Measurements from ENCODE around the gene MAPKAP1. TPM values are rescaled to one million over a fixed set of nuclear protein-coding genes. Genes with fewer than 3 reads are reported as not detected.
A peak's percentile ranks its signal among the peaks of the same experiment; 100 is the strongest.

Gene MAPKAP1
- total RNA-seq, 1 donor from 2014 or later = 74.6 TPM

- TF ChIP-seq, protein P1, sequence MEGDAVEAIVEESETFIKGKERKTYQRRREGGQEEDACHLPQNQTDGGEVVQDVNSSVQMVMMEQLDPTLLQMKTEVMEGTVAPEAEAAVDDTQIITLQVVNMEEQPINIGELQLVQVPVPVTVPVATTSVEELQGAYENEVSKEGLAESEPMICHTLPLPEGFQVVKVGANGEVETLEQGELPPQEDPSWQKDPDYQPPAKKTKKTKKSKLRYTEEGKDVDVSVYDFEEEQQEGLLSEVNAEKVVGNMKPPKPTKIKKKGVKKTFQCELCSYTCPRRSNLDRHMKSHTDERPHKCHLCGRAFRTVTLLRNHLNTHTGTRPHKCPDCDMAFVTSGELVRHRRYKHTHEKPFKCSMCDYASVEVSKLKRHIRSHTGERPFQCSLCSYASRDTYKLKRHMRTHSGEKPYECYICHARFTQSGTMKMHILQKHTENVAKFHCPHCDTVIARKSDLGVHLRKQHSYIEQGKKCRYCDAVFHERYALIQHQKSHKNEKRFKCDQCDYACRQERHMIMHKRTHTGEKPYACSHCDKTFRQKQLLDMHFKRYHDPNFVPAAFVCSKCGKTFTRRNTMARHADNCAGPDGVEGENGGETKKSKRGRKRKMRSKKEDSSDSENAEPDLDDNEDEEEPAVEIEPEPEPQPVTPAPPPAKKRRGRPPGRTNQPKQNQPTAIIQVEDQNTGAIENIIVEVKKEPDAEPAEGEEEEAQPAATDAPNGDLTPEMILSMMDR (IDR thresholded peaks at IDR 0.05; ENCODE audit: unreplicated experiment) = no peak
- no peak for DNase-seq (ENCODE audit: low spot score, unreplicated experiment)
- no peaks in the 10 kb centered on the region for H3K9me3 Mint-ChIP-seq (ENCODE audit: low read depth)
- H3K27me3 Mint-ChIP-seq = no peaks in the 10 kb centered on the region
- no peak overlapping the region for H3K27ac Mint-ChIP-seq
- H3K36me3 Mint-ChIP-seq (ENCODE audit: insufficient read depth) = peaks cover 6% of the 10 kb centered on the region
- H3K4me1 Mint-ChIP-seq (ENCODE audit: low read depth) = peaks cover 8% of the 10 kb centered on the region
- H3K4me3 Mint-ChIP-seq (ENCODE audit: low read depth) = no peak overlapping the region
These were observed 262.8 kb downstream of the MAPKAP1 start for GRCh38 chr9:125444166-125444565.

GRCh38 chr9:125443367-125443766 is 263.6 kb downstream of the MAPKAP1 start:
- Mint-ChIP-seq H3K4me3 (ENCODE audit: low read depth) (no peak overlapping the region), H3K9me3 (ENCODE audit: low read depth) (no peaks in the 10 kb centered on the region), H3K27ac (no peak overlapping the region), H3K27me3 (no peaks in the 10 kb centered on the region), H3K36me3 (ENCODE audit: insufficient read depth) (peaks cover 6% of the 10 kb centered on the region), H3K4me1 (ENCODE audit: low read depth) (peaks cover 8% of the 10 kb centered on the region)
- TF ChIP-seq, protein P1 (IDR thresholded peaks at IDR 0.05; ENCODE audit: unreplicated experiment) = no peak
- DNase-seq (ENCODE audit: low spot score, unreplicated experiment) = no peak

GRCh38 chr9:125442452-125442851 is 264.6 kb downstream of the MAPKAP1 start:
- Mint-ChIP-seq H3K36me3 (ENCODE audit: insufficient read depth) (peaks cover 6% of the 10 kb centered on the region), H3K4me3 (ENCODE audit: low read depth) (no peak overlapping the region), H3K9me3 (ENCODE audit: low read depth) (no peaks in the 10 kb centered on the region), H3K4me1 (ENCODE audit: low read depth) (peaks cover 7% of the 10 kb centered on the region), H3K27me3 (no peaks in the 10 kb centered on the region), H3K27ac (no peak overlapping the region)
- TF ChIP-seq, protein P1 (IDR thresholded peaks at IDR 0.05; ENCODE audit: unreplicated experiment) = no peak
- DNase-seq (ENCODE audit: low spot score, unreplicated experiment) = no peak

DNA sequence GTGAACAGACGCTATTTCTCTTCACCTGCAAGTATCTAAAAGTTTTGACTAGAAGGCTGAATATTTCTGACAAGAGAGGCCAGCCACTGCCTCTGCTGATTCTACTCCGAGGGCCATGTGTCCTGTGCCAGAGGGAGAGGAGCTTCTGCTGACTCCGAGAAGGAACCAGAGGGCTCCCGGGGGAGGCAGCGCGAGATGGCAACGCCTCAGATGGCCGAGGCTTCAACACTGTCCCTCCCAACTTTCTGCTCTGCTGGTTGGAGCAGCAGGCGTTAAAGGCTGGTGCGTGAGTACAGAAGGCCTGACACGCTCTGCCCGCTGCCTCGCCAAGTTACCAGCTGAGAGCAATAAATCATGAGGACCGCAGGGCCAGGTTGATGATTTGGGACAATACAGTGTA is 266.6 kb downstream of the MAPKAP1 start:
- H3K36me3 Mint-ChIP-seq (ENCODE audit: insufficient read depth) = peaks cover 6% of the 10 kb centered on the region
- H3K4me3 Mint-ChIP-seq (ENCODE audit: low read depth) = no peak overlapping the region
- TF ChIP-seq, protein P1 (IDR thresholded peaks at IDR 0.05; ENCODE audit: unreplicated experiment) = no peak
- H3K9me3 Mint-ChIP-seq (ENCODE audit: low read depth) = no peaks in the 10 kb centered on the region
- peaks cover 3% of the 10 kb centered on the region for H3K4me1 Mint-ChIP-seq (ENCODE audit: low read depth)
- no peaks in the 10 kb centered on the region for H3K27me3 Mint-ChIP-seq
- H3K27ac Mint-ChIP-seq = no peak overlapping the region
- no peak for DNase-seq (ENCODE audit: low spot score, unreplicated experiment)

DNA sequence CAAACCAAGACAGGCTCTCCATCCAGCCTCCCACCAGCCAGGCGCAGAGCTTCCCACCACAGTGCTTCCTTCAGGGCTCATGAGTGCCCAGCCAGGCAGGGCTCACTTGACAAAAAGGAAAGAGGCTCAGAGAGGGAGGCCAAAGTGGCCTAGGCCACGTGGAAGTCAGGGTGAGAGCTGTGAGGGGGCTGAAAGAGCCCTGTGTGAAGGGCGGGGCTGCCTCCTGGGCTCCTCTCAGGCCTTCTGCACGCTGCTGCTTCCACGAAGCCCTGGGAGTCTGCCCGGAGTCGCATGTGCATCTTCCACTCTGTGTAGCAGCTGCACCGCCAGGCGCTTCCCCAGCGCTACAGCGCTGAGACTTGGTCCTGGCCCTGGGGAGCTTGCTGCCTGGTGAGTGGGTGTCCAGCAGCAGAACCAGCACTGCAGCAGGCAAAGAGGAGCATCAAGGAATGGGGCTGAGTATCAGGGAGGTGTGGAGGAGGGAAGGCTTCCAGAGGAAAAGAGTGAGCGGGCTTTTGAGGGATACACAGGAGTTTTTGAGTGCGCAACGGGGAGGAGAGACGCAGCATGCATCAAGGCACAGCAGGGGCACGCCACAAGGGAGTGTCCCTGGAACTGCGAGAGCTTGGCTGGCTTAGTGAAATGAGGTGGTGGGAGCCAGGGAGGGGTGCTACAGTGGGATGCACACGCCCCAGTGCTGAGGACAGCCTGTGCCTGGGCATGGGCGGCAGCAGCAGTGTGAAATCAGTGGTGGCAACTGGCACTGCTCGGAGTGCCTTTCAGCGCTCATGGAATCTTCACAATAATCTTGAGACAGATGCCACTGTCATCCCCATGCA is 267.4 kb downstream of the MAPKAP1 start:
- Mint-ChIP-seq H3K27me3 (no peaks in the 10 kb centered on the region), H3K4me3 (ENCODE audit: low read depth) (no peak overlapping the region), H3K9me3 (ENCODE audit: low read depth) (no peaks in the 10 kb centered on the region), H3K36me3 (ENCODE audit: insufficient read depth) (peaks cover 6% of the 10 kb centered on the region), H3K27ac (peak overlapping the region; percentile 92), H3K4me1 (ENCODE audit: low read depth) (no peaks in the 10 kb centered on the region)
- no peak for DNase-seq (ENCODE audit: low spot score, unreplicated experiment)
- TF ChIP-seq, protein P1 (IDR thresholded peaks at IDR 0.05; ENCODE audit: unreplicated experiment) = no peak

All from progenitor cell of endocrine pancreas (in vitro differentiated cells).